Colonic mucosa (tissue), 4 donors: ENCODE measurements around the gene PARP12. TPM values are rescaled to one million over a fixed set of nuclear protein-coding genes. Genes with fewer than 3 reads are reported as not detected.

Experiments
- DNase-seq: peaks from one replicate; pipeline ENCODE4 v3.0.0-alpha.2; 2020
- H3K27ac ChIP-seq: fragments of 200-600 bp; one replicate; pipeline ENCODE4 v1.8.0; 2021
- H3K27me3 ChIP-seq: fragments of 200-600 bp; one replicate; pipeline ENCODE4 v1.8.0; 2021
- H3K36me3 ChIP-seq: fragments of 200-600 bp; one replicate; pipeline ENCODE4 v1.8.0; 2021
- H3K4me1 ChIP-seq: fragments of 200-600 bp; one replicate; pipeline ENCODE4 v1.8.0; 2021; ENCODE audit warnings: mild to moderate bottlenecking
- H3K4me3 ChIP-seq: fragments of 200-600 bp; one replicate; pipeline ENCODE4 v1.8.0; 2021
- H3K9ac ChIP-seq, 2 donors: one replicate each; pipeline ENCODE4 v1.7.0; 2013; ENCODE audit warnings: control low read depth in 2 of 2, low read depth in 2 of 2, low read length in 2 of 2
- H3K9me3 ChIP-seq: fragments of 200-600 bp; one replicate; pipeline ENCODE4 v1.8.0; 2021
- intact Hi-C: fragments of 100-400 bp; cut with DNase I; formaldehyde crosslinking; loops from one replicate; pipeline ENCODE4 v1.14.1; 2022
- total RNA-seq, 2 donors: library from RNA; stranded (reverse); fragmentation: NEBNext Ultra II Directional in 1 of 2; extraction: Animal tissue kit (Norgen Biotek cat#: 25700) in 1 of 2; gene quantifications; one replicate each; pipeline ENCODE4 v1.2.1, GENCODE V29; 2021
- TF ChIP-seq, protein P1 (sequence below): fragments of 200-600 bp; IDR thresholded peaks from one replicate; pipeline ENCODE4 v1.8.0; 2022; ENCODE audit warnings: antibody characterized with exemption, mild to moderate bottlenecking
- donor health status: healthy.
- donor health status: DM: no; HTN: no; CAD: no.
- donor health status: DM: no; HTN: no; CAD: no.

Gene PARP12
- total RNA-seq, 2 donors from 2014 or later: 33.9 to 39.2 TPM

DNA sequence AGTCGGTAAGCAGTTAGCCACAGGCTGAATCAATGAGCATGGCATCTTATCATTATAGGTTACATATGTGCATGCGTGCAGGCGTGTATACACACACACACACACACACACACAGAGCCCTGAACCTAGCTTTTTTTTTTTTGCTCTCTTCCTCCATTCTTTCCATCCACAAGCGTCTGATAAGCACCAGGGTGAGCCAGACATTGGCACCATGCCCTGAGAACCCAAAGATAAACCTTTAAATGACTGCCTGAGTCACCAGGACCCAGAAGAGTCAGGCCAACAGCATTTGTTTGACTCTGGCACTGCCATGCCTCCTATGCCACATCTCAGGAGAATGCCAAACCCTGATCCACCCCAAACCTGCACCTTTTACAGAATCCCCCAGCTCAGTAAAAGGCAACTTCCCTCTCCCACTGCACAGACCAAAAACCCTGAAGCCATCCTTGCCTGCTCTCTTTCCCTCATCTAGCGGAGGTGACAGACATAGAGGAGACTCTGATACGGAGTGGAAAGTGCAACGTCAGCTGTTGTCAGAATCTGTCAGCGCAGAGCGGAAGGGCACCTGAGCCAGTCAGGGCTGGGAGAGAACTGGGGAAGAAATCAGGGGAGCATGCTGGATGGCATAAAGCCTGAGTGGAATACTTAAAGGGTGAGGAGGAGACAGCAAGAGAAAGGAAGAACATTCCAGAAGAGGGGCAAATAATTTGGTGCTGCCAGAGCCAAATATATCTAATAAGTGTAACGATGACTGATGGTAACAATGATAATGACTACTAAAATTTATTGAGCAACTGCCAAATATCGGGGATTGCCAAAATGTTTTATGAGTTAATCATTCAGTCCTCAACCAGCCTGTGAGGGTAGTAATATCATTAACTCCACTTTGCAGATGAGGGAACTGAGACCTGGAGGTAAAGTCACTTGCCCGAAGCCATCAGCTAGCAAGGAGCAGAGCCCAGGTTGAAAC, 3.2 kb downstream of the PARP12 start:
- Histone ChIP-seq H3K9ac (peak overlapping the region in 1 of 2 donors; percentile 57), H3K9me3 (no peaks in the 10 kb centered on the region), H3K4me3 (no peak overlapping the region), H3K27me3 (no peaks in the 10 kb centered on the region), H3K4me1 (peaks cover 11% of the 10 kb centered on the region), H3K36me3 (peaks cover 4% of the 10 kb centered on the region), H3K27ac (peak overlapping the region; percentile 70)
- TF ChIP-seq, protein P1, sequence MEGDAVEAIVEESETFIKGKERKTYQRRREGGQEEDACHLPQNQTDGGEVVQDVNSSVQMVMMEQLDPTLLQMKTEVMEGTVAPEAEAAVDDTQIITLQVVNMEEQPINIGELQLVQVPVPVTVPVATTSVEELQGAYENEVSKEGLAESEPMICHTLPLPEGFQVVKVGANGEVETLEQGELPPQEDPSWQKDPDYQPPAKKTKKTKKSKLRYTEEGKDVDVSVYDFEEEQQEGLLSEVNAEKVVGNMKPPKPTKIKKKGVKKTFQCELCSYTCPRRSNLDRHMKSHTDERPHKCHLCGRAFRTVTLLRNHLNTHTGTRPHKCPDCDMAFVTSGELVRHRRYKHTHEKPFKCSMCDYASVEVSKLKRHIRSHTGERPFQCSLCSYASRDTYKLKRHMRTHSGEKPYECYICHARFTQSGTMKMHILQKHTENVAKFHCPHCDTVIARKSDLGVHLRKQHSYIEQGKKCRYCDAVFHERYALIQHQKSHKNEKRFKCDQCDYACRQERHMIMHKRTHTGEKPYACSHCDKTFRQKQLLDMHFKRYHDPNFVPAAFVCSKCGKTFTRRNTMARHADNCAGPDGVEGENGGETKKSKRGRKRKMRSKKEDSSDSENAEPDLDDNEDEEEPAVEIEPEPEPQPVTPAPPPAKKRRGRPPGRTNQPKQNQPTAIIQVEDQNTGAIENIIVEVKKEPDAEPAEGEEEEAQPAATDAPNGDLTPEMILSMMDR: no peak
- DNase-seq: peak; percentile 94
- intact Hi-C loops: loop anchor here (10.0 kb wide), 1 partner anchor 255 kb away; no protein-coding TSS in a partner anchor

DNA sequence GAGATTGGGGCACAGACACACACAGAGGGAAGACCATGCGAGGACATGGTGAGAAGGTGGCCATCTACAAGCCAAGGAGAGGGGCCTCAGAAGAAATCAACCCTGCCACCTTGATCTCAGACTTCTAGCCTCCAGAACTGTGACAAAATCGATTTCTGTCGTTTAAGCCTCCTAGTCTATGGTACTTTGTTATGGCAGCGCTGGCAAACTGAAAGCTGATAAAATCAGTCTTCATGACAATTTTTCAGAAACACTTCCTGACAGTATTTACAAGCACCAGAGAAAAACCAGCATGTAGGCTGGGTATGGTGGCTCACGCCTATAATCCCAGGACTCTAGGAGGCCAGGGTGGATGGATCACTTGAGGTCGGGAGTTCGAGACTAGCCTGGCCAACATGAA, 4.2 kb downstream of the PARP12 start:
- DNase-seq: no peak
- H3K9me3 ChIP-seq: no peaks in the 10 kb centered on the region
- no peak overlapping the region for H3K4me3 ChIP-seq
- peaks cover 11% of the 10 kb centered on the region for H3K4me1 ChIP-seq
- H3K9ac ChIP-seq: no peak overlapping the region
- no peaks in the 10 kb centered on the region for H3K27me3 ChIP-seq
- TF ChIP-seq, protein P1: no peak
- peaks cover 4% of the 10 kb centered on the region for H3K36me3 ChIP-seq
- peak overlapping the region; percentile 70 for H3K27ac ChIP-seq
- intact Hi-C loops: loop anchor here (10.0 kb wide), 1 partner anchor 256 kb away; no protein-coding TSS in a partner anchor

DNA sequence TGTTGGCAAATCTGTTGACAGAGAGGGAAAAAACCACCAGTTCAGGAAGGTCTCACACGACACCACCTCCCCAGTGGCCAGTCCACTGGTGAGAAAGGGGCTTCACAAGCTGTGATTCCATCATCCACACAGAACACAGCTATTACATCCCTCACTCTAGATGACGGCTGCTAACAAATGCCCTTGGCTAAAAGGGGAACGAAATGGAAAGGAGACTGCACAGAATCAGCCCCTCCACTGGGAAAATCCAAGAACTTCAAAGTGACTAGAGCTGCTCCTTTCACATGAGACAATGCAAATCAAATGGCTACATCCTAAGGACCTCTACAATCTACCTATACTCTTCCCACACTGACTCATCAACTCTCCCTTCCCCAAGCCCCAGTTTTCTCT, 5.6 kb downstream of the PARP12 start:
- intact Hi-C loops: loop anchor here (10.0 kb wide), 1 partner anchor 258 kb away; no protein-coding TSS in a partner anchor
- Histone ChIP-seq H3K36me3 (peaks cover 4% of the 10 kb centered on the region), H3K4me3 (no peak overlapping the region), H3K9me3 (no peaks in the 10 kb centered on the region), H3K9ac (no peak overlapping the region), H3K27me3 (no peaks in the 10 kb centered on the region), H3K27ac (no peak overlapping the region), H3K4me1 (peaks cover 11% of the 10 kb centered on the region)
- DNase-seq: no peak
- TF ChIP-seq, protein P1: no peak

DNA sequence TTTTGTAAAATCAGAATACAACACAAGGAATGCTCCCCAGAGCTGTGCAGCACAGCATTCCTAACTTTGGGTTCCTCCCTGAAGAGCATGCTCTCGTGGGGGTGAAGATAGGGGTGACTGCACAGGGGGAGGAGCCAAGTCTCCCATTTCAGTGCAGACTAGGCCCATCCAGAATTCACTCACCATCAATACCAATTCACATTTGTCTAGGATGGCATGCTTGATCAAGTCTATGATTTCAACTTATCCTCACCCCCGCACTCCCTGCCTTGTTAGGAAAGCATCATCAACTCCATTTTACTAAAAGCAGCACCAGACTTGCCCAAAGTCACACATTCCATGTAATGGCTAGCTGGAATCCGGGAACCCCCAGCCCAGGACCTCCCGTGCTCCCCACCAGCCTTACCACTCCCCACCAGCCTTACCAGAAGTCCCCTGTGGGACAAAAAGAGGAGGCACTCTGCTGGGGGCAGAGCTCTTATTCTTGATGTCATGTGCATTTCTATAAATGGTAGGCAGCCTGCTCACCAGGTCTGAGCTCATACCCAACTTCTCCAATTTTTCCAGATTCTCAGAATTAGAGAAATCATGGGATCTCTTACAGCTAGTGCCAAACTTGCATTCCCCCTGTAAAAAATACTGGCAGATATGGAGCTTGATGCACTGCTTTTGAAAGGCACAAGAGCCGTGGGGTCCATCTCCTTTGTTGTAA, 6.2 kb downstream of the PARP12 start:
- TF ChIP-seq, protein P1: no peak
- no peak overlapping the region for H3K4me3 ChIP-seq
- H3K27ac ChIP-seq: no peak overlapping the region
- H3K27me3 ChIP-seq: no peaks in the 10 kb centered on the region
- no peak overlapping the region for H3K9ac ChIP-seq
- no peaks in the 10 kb centered on the region for H3K9me3 ChIP-seq
- intact Hi-C loops: loop anchor here (10.0 kb wide), 1 partner anchor 258 kb away; no protein-coding TSS in a partner anchor
- DNase-seq: no peak
- H3K4me1 ChIP-seq: peaks cover 11% of the 10 kb centered on the region
- H3K36me3 ChIP-seq: peaks cover 4% of the 10 kb centered on the region

DNA sequence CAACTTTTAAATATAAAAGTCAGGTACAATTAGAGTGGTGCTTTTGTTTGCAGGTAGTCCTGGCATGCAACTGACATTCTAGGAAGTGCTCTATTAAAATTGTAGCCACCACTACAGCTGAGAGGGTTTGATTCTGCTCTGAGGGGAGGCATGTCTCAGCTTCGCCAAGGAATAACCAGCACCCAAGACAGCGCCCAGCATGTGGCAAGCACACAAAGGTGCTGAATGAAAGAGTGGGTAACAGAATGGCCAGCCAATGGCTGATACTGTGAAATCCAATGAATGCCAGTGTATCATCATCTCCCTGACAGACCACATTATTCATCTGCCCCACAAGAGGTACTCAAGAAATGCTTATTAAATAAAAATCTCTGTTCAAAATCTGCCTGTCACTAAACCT, 6.9 kb downstream of the PARP12 start:
- intact Hi-C loops: loop anchor here (10.0 kb wide), 1 partner anchor 259 kb away; no protein-coding TSS in a partner anchor

More for the DNA sequence above, 6.9 kb downstream of the PARP12 start:
- H3K4me1 ChIP-seq: peaks cover 8% of the 10 kb centered on the region
- H3K9ac ChIP-seq: no peak overlapping the region
- H3K27me3 ChIP-seq: no peaks in the 10 kb centered on the region
- H3K4me3 ChIP-seq: no peak overlapping the region
- TF ChIP-seq, protein P1: no peak
- DNase-seq: no peak
- no peak overlapping the region for H3K27ac ChIP-seq
- no peaks in the 10 kb centered on the region for H3K9me3 ChIP-seq
- H3K36me3 ChIP-seq: peaks cover 4% of the 10 kb centered on the region
